Endothelial cell of hepatic sinusoid (primary cell): ENCODE data around the gene N4BP2L2.

Experiments used
- in situ Hi-C: cut with HindIII; loops from 2 replicates; pipeline ENCODE4 v1.10.0; 2017; ENCODE audit warnings: low sequenced_read_pairs

Gene N4BP2L2

GRCh38 chr13:32471187-32471922 lies 67.2 kb downstream of the N4BP2L2 start:
- in situ Hi-C loops: no loop called here

GRCh38 chr13:32468502-32469142 lies 70.0 kb downstream of the N4BP2L2 start:
- in situ Hi-C loops: no loop called here

- in situ Hi-C loops: no loop called here
Observed at GRCh38 chr13:32456591-32456990, 82.0 kb downstream of the N4BP2L2 start.

GRCh38 chr13:32455594-32455903 lies 83.0 kb downstream of the N4BP2L2 start:
- in situ Hi-C loops: no loop called here

- in situ Hi-C loops: no loop called here
Observed at GRCh38 chr13:32454886-32455593, 83.6 kb downstream of the N4BP2L2 start.

- in situ Hi-C loops: no loop called here
Observed at GRCh38 chr13:32453981-32454380, 84.6 kb downstream of the N4BP2L2 start.

- in situ Hi-C loops: no loop called here
Observed at GRCh38 chr13:32448972-32449371, 89.6 kb downstream of the N4BP2L2 start.

- in situ Hi-C loops: no loop called here
Observed at GRCh38 chr13:32447894-32448623, 90.5 kb downstream of the N4BP2L2 start.

- in situ Hi-C loops: no loop called here
Observed at GRCh38 chr13:32446773-32447465, 91.7 kb downstream of the N4BP2L2 start.

GRCh38 chr13:32446220-32446619 lies 92.4 kb downstream of the N4BP2L2 start:
- in situ Hi-C loops: no loop called here

GRCh38 chr13:32445461-32445860 lies 93.1 kb downstream of the N4BP2L2 start:
- in situ Hi-C loops: no loop called here

GRCh38 chr13:32443111-32443510 lies 95.5 kb downstream of the N4BP2L2 start:
- in situ Hi-C loops: no loop called here

GRCh38 chr13:32438871-32439270 lies 99.7 kb downstream of the N4BP2L2 start:
- in situ Hi-C loops: no loop called here

GRCh38 chr13:32432856-32433255 lies 105.7 kb downstream of the N4BP2L2 start:
- in situ Hi-C loops: no loop called here

- in situ Hi-C loops: no loop called here
Observed at GRCh38 chr13:32431361-32431760, 107.2 kb downstream of the N4BP2L2 start.

- in situ Hi-C loops: no loop called here
Observed at GRCh38 chr13:32430018-32430747, 108.4 kb downstream of the N4BP2L2 start.

- in situ Hi-C loops: no loop called here
Observed at GRCh38 chr13:32429433-32429909, 109.1 kb downstream of the N4BP2L2 start.

- in situ Hi-C loops: no loop called here
Observed at GRCh38 chr13:32428581-32429432, 109.8 kb downstream of the N4BP2L2 start.
